ENCODE measurements around the gene C12orf60.

C12orf60 gene

DNA sequence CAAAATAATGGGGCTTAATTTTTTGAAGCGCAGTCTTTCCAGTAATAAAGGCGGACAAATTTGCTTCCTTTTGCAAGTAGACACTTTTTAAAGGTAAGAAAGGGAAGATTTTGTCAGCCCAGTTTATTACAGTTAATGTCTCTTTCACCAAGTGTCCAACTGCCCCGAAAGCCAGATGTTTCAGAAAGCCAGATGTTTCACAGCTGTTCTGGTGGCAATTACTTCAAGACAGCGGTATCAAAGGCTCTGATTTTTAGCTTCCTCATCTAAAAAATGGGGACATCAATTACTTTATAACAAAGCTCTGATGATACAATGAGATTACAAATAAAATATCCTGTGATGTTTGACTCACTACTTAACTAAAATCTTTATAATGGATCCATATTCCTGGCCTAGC lies 1.2 kb upstream of the C12orf60 start:
- FAIRE-seq, result no peak
- TF ChIP-seq, protein P1, sequence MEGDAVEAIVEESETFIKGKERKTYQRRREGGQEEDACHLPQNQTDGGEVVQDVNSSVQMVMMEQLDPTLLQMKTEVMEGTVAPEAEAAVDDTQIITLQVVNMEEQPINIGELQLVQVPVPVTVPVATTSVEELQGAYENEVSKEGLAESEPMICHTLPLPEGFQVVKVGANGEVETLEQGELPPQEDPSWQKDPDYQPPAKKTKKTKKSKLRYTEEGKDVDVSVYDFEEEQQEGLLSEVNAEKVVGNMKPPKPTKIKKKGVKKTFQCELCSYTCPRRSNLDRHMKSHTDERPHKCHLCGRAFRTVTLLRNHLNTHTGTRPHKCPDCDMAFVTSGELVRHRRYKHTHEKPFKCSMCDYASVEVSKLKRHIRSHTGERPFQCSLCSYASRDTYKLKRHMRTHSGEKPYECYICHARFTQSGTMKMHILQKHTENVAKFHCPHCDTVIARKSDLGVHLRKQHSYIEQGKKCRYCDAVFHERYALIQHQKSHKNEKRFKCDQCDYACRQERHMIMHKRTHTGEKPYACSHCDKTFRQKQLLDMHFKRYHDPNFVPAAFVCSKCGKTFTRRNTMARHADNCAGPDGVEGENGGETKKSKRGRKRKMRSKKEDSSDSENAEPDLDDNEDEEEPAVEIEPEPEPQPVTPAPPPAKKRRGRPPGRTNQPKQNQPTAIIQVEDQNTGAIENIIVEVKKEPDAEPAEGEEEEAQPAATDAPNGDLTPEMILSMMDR (IDR thresholded peaks at IDR 0.05; ENCODE audit: insufficient read depth, missing control alignments), result no peak
- DNase-seq (ENCODE audit: insufficient read length, low spot score), result no peak

GRCh38 chr12:14802721-14803010 lies 804 bp upstream of the C12orf60 start:
- TF ChIP-seq, protein P1 (IDR thresholded peaks at IDR 0.05; ENCODE audit: insufficient read depth, missing control alignments), result no peak
- FAIRE-seq, result no peak

GRCh38 chr12:14803830-14804160 lies 325 bp downstream of the C12orf60 start:
- FAIRE-seq, result peak; percentile 92
- TF ChIP-seq, protein P1 (IDR thresholded peaks at IDR 0.05; ENCODE audit: insufficient read depth, missing control alignments), result no peak
- no peak for DNase-seq (ENCODE audit: insufficient read length, low spot score)

More at GRCh38 chr12:14802721-14803010, 804 bp upstream of the C12orf60 start:
- no peak for DNase-seq (ENCODE audit: insufficient read length, low spot score)

DNA sequence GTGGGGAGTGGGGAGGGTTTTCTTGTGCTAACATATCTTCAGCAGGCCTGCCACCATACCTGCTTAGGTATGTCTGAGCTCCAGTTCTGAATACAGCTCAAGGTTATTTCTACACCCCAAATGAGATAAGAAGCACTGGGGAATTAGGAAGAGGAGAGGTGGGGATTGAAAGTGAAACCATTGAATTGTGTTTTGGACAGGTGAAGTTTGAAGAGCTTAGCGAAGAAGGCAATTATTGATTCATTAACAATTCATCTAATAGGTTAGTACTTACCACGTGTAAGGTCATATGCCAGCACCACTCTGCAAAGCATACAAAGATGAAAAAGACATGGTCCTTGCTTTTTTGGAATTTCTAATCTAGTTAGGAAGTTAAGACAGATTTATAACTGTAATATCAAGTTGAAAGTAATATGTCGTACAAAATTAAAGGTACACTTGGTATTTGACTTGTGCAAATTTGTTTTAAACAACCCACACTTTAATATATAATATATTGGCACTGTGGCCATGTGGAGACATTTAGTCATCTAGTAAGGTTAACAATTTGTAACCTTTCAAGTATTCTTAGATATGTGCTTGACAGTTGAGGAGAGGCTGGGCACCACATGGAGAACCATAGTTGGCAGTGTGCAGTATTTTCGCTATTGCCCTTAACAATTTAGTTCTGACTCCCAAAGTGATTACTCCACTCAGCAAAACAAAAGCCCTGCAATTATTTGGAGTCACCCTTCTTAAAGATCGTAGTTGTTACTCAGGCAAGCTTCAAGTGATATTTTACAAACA lies 6.9 kb downstream of the C12orf60 start:
- DNase-seq (ENCODE audit: insufficient read length, low spot score) (no peak), FAIRE-seq (no peak)
- TF ChIP-seq, protein P1 (IDR thresholded peaks at IDR 0.05; ENCODE audit: insufficient read depth, missing control alignments), result no peak

GRCh38 chr12:14810953-14811483 lies 7.5 kb downstream of the C12orf60 start:
- TF ChIP-seq, protein P1 (IDR thresholded peaks at IDR 0.05; ENCODE audit: insufficient read depth, missing control alignments), result peak; percentile 26
- DNase-seq (ENCODE audit: insufficient read length, low spot score), result no peak
- FAIRE-seq, result no peak

DNA sequence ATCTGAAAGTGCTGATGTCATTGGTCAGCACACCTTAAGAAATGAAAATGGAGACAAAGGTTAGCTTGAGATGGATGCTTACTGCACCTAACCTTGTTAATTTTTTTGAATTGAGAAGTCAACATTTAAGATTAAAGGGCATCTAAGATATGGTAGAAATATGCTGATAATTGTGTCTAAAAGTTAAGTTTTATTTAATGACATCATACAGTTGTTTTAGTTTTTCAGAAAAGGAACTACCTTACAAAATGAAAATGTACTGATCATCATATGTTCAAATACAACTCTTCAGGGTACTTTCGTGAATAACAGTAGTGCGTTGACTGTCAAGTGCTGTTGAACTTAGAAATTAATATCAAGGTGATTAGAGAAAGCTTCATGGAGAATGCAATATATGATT lies 8.0 kb downstream of the C12orf60 start:
- FAIRE-seq (peak; percentile 35), DNase-seq (ENCODE audit: insufficient read length, low spot score) (no peak)
- TF ChIP-seq, protein P1 (IDR thresholded peaks at IDR 0.05; ENCODE audit: insufficient read depth, missing control alignments), result no peak

- DNase-seq (ENCODE audit: insufficient read length, low spot score), result no peak
- no peak for FAIRE-seq
- TF ChIP-seq, protein P1 (IDR thresholded peaks at IDR 0.05; ENCODE audit: insufficient read depth, missing control alignments), result no peak
Observed at GRCh38 chr12:14814014-14814413, 10.5 kb downstream of the C12orf60 start, which contains the start of gene SMCO3. SMCO3 (minus strand) TSS chr12:14814182; CDS start chr12:14806680, 7,502 bp downstream.

Measured in D721Med (cell line).